ENCODE results near the gene IBSP.

Gene IBSP

DNA sequence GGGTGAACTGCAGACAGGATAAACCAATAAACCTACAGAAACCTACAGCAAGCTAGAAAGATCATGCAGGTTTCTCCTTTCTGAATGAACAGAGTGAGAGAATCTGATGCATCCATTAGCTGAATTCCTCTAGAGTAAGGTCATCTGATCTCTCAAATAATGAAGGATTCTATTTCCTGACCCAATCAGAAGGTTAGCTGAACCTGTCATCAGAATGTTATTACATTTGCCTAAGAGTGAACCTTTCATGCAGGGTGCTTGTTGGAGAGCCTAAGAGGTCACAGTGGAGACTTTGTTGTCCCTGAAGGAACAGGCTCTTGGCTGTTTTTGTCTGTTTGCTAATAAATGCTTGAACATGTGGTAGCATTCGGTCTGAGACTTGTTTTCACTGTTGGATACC, 57.5 kb downstream of the IBSP start:
- in situ Hi-C loops (cut with HindIII; ENCODE audit: low sequenced_read_pairs), result loop anchor here (25.0 kb wide), 1 partner anchor 105 kb away; no protein-coding TSS in a partner anchor
- no peak for DNase-seq (ENCODE audit: low read depth)
- H3K4me3 ChIP-seq (ENCODE audit: low read depth, low read length), result no peak overlapping the region
- TF ChIP-seq, protein P1, sequence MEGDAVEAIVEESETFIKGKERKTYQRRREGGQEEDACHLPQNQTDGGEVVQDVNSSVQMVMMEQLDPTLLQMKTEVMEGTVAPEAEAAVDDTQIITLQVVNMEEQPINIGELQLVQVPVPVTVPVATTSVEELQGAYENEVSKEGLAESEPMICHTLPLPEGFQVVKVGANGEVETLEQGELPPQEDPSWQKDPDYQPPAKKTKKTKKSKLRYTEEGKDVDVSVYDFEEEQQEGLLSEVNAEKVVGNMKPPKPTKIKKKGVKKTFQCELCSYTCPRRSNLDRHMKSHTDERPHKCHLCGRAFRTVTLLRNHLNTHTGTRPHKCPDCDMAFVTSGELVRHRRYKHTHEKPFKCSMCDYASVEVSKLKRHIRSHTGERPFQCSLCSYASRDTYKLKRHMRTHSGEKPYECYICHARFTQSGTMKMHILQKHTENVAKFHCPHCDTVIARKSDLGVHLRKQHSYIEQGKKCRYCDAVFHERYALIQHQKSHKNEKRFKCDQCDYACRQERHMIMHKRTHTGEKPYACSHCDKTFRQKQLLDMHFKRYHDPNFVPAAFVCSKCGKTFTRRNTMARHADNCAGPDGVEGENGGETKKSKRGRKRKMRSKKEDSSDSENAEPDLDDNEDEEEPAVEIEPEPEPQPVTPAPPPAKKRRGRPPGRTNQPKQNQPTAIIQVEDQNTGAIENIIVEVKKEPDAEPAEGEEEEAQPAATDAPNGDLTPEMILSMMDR (IDR thresholded peaks at IDR 0.05; ENCODE audit: low read depth, low read length, missing control alignments), result no peak

DNA sequence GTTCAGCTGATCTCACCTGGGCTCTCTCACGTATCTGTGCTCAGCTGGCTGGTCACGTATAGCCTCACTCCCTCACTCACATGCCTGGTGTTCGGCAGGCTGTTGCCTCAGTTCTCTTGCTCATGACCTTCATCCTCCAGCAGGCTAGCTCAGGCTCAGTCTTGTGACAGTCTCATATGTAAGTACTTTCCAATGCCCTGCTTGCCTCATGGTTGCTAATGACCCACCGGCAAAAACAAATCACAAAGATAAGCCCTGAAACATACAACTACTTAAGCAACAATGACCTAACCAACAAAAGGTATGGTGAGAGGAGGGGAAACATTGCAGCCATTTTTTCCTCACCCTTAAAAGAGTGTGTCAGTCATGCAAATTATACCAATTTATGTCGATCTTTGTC, 58.4 kb downstream of the IBSP start:
- TF ChIP-seq, protein P1 (IDR thresholded peaks at IDR 0.05; ENCODE audit: low read depth, low read length, missing control alignments), result no peak
- DNase-seq (ENCODE audit: low read depth), result no peak
- H3K4me3 ChIP-seq (ENCODE audit: low read depth, low read length), result no peak overlapping the region
- in situ Hi-C loops (cut with HindIII; ENCODE audit: low sequenced_read_pairs), result loop anchor here (25.0 kb wide), 1 partner anchor 105 kb away; no protein-coding TSS in a partner anchor

Data from astrocyte of the cerebellum (primary cell).